ENCODE results near the gene APBB1IP.

DNA sequence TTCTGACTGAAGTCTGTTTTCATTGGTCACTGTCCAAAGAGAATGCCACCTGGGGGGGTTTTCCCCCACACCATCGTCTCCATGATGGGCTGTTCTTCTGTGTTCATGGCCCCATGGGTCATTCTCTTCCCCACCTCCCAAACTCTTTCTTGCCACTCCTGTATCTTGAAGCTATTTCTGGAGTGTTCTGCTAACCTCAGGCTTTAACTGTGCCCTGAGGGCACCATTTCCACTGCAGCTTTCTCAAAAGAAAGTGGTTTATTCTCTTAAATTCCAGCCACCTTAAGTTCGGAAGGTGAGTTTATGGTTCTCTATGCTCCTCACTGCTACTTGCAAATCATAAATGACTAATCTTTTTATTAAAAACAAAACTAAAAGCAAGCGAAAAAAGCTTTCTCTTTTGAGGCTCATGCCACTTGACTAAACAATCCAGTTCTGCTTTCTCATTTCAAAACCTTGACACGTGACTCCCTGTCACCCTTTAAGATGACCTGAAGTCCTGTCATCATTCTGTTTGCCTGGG, 7.4 kb upstream of the APBB1IP start:
- TF ChIP-seq, protein P1, sequence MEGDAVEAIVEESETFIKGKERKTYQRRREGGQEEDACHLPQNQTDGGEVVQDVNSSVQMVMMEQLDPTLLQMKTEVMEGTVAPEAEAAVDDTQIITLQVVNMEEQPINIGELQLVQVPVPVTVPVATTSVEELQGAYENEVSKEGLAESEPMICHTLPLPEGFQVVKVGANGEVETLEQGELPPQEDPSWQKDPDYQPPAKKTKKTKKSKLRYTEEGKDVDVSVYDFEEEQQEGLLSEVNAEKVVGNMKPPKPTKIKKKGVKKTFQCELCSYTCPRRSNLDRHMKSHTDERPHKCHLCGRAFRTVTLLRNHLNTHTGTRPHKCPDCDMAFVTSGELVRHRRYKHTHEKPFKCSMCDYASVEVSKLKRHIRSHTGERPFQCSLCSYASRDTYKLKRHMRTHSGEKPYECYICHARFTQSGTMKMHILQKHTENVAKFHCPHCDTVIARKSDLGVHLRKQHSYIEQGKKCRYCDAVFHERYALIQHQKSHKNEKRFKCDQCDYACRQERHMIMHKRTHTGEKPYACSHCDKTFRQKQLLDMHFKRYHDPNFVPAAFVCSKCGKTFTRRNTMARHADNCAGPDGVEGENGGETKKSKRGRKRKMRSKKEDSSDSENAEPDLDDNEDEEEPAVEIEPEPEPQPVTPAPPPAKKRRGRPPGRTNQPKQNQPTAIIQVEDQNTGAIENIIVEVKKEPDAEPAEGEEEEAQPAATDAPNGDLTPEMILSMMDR (IDR thresholded peaks at IDR 0.05) = no peak
- no peak for TF ChIP-seq POLR2A (IDR thresholded peaks at IDR 0.05)

All from lower leg skin (tissue), 3 donors.